Stimulated activated CD4-positive, alpha-beta T cell treated with anti-CD3 and anti-CD28 coated beads, Interleukin-1b, Interleukin-23, amount 100 ng/mL, for 24 hours (primary cell): ENCODE measurements around the gene FAM3A.

Source experiments
- DNase-seq, 4 experiments: peaks; one replicate each; pipeline ENCODE4 v3.0.0-alpha.2; 2020; ENCODE audit warnings: low read depth in 4 of 4, low spot score in 1 of 4

The FAM3A gene

GRCh38 chrX:154462396-154462795 is 53.6 kb downstream of the FAM3A start:
- DNase-seq: no peak

- no peak for DNase-seq
Observed at GRCh38 chrX:154460326-154460725, 55.7 kb downstream of the FAM3A start.

GRCh38 chrX:154459832-154460231 is 56.2 kb downstream of the FAM3A start:
- DNase-seq: no peak

DNA sequence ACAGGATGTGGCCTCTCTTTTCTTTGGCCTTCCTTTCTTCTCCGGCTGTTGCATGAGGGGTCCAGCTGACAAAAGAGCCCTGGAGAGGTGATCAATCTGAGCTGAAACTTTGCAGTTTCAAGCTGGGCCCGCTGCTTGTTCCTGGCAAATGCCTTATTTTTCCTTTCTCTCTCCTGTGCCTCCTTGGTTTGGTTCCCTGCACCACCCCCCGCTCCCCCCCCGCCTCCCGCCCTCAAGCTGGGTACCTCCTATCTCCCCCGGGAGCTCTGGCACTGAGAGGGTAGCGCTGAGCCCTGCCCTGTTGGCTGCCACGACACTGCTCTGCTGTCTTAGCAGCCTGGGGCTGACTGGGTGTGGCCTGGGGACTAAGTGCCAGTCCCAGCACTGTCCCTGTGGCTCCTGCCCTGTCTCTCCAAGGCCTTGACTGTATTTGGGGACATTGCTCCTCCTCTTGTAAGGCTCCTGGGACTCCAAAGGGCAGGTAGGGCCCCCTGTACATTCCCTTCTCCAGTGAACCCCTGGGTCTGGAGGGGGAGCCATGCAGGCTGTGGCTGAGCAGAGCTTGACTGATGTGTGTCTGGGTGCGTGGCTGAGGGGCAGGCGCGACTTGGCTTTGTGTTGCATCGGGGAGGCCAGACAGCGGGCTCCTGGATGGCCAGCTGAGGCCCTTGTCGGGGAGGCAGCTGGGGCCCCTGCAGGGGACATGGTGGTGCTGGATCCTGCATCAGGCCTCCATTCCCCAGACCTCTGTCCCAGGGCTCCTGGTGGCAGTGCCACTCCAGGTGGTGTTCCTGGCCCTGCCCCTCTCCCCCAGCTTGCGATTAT is 56.9 kb downstream of the FAM3A start:
- DNase-seq: no peak

DNA sequence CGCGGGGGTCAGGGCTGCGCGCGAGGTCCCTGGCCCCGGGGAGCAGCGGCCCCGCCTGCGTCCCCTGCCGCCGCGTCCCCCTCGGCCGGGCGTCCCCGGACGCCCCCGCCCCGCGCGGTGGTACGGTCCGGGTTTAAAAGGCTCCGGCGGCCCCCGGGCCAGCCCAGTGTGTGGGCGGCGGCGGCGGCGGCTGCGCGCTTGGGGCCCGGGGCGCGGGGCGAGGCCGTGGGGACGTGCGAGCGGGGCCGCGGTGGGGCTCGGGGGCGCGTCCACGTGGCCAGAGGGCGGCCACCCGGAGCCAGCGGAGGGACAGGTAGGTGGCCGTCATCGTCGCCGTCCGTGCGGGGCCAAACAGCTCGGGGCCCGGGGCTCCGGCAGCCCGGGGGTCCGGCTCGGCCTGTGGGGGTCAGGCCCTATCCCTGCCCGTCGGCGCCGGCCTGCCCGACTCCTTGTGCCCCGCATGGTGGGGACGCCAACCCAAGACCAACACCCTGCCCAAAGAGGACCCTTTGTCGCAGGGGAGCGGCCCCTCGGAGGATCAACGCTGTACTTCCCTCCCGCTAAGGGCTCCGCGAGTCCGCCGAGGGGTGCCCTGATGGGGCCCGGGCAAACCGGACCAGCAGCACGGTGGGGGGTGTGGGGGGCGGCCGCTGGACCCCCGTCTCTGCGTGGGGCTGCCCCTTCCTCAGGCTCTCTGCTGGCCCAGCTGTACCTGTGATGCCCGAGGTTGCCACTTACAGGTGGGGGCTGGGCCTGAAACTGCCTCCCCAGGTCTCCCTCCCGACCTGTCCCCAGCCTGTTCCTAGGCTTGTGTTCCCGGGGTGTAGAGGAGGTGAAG is 57.7 kb downstream of the FAM3A start, which contains the start of gene PLXNA3:
PLXNA3 (plus strand) TSS at position 166 of the 838 bp plus-strand sequence. CDS start 1,903 bp downstream, outside the sequence.
- DNase-seq: peak in 2 of 4 experiments; percentile 40

DNA sequence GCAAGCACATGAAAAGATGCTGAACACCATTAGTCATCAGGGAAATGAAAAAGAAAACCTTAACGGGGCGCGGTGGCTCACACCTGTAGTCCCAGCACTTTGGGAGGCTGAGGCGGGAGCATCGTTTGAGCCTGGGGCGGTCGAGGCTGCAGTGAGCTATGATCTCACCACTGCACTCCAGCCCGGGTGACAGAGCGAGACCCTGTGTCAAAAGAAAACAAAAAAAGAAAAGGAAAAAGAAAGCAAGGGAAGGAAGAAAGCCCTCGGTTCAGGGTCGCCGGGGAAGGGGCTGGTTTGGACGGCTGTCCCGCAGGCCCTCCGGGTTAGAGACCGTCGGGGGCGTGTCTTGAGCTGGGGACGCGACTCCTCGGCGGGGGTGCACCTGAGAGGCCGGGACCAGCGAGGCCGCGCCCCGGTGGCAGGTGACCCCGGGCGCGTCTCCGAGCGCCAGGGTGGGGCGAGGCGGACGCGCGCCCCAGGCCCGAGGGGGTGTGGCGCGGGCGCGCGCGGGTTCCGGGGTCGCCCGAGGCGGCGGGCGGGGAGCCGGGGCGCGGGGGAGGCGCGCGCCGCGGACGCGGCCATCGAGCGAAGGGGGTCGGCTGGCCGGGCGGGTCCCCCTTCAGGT is 58.4 kb downstream of the FAM3A start:
- DNase-seq: no peak
